BE2C (cell line): ENCODE measurements around the gene WDR19.

Source experiments
- DNase-seq: peaks from one replicate; pipeline ENCODE4 v3.0.0-alpha.2; 2020
- H3K27me3 ChIP-seq: fragments of 250-450 bp; sonication (Bioruptor Pico); 2 replicates; pipeline ENCODE4 v1.5.1; 2020; ENCODE audit warnings: mild to moderate bottlenecking
- H3K36me3 ChIP-seq: fragments of 250-450 bp; sonication (Bioruptor Pico); 2 replicates; pipeline ENCODE4 v1.5.1; 2020; ENCODE audit warnings: mild to moderate bottlenecking
- H3K4me1 ChIP-seq: fragments of 250-450 bp; sonication (Bioruptor Pico); 2 replicates; pipeline ENCODE4 v1.5.1; 2020
- H3K4me3 ChIP-seq: 2 replicates; pipeline ENCODE4 v1.5.1; 2011; ENCODE audit warnings: low read depth, low read length
- H3K9me3 ChIP-seq: fragments of 250-450 bp; sonication (Bioruptor Pico); 2 replicates; pipeline ENCODE4 v1.5.1; 2020
- CTCF ChIP-seq: IDR thresholded peaks from 2 replicates; pipeline ENCODE4 v1.5.1; 2012; ENCODE audit warnings: mild to moderate bottlenecking, low read depth, low read length

WDR19 gene

DNA sequence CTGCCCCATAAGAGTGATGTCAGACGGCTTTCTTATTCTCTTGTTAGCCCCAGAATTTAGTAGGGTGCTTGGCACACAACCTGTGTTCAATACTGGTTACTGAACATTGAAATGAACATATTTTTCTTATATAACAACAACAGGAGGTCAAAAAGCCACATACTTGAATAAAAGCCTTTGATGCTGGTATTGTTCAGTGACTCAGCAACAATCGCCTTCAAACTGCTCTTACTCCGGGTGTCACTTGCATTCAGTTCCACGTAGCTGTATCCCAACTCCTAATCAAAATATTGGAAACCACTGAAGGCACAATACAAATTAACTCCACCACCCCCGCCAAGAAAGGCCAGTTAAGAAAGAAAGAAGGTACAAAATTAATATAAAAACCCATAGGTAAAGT lies 122.3 kb downstream of the WDR19 start:
- no peak for TF ChIP-seq CTCF
- Histone ChIP-seq H3K4me1 (no peaks in the 10 kb centered on the region), H3K4me3 (no peak overlapping the region), H3K27me3 (no peaks in the 10 kb centered on the region), H3K36me3 (peaks cover 41% of the 10 kb centered on the region), H3K9me3 (no peaks in the 10 kb centered on the region)
- DNase-seq = no peak

- no peak for TF ChIP-seq CTCF
- no peak for DNase-seq
- Histone ChIP-seq H3K27me3 (no peaks in the 10 kb centered on the region), H3K4me1 (no peaks in the 10 kb centered on the region), H3K4me3 (no peak overlapping the region), H3K36me3 (peaks cover 45% of the 10 kb centered on the region), H3K9me3 (no peaks in the 10 kb centered on the region)
Observed at GRCh38 chr4:39305912-39306677, 123.8 kb downstream of the WDR19 start.

DNA sequence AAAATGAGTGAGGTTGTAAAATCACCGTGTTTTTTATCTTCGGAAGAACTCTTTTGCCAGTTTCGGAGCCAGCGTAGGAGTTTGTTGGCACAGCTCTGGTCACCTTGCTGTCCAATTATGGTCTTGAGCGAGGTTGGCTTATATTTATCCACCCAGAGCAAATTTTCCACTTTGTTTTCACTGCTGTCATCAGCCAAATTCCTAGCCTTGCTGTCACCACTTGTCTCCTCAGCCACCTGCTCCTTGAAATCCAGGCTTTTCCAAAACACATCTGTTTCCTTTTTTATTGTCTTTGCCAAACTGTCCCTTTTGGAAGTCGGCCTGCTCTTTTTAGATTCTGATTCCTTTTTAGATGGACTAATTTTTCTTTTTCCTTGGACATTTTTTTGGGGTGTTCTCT lies 126.3 kb downstream of the WDR19 start:
- Histone ChIP-seq H3K36me3 (peaks cover 51% of the 10 kb centered on the region), H3K4me3 (no peak overlapping the region), H3K27me3 (no peaks in the 10 kb centered on the region), H3K9me3 (no peaks in the 10 kb centered on the region), H3K4me1 (no peaks in the 10 kb centered on the region)
- TF ChIP-seq CTCF = no peak
- no peak for DNase-seq

DNA sequence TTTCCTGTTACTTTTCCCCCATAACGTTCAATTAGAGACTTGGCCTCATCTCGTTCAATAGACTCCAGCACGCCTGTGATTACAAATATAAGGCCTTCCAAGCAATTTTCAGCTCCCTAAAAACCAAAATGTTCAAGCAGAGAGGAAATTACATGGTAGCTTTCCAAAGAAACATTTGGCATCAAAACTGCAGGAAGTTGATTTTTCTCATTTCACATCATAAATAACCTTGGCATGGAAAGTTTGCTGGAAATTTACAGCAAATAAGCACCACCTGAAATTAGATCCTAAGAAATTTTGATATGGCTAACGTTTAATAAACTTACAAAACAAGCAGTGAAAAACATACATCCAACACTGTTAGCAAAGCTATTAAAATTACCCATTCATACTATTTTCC lies 130.5 kb downstream of the WDR19 start:
- Histone ChIP-seq H3K36me3 (peaks cover 66% of the 10 kb centered on the region), H3K4me1 (no peaks in the 10 kb centered on the region), H3K9me3 (no peaks in the 10 kb centered on the region), H3K27me3 (no peaks in the 10 kb centered on the region), H3K4me3 (no peak overlapping the region)
- no peak for DNase-seq
- no peak for TF ChIP-seq CTCF

GRCh38 chr4:39319676-39320075 lies 137.3 kb downstream of the WDR19 start:
- Histone ChIP-seq H3K27me3 (no peaks in the 10 kb centered on the region), H3K36me3 (peaks cover 43% of the 10 kb centered on the region), H3K4me1 (no peaks in the 10 kb centered on the region), H3K9me3 (no peaks in the 10 kb centered on the region), H3K4me3 (no peak overlapping the region)
- TF ChIP-seq CTCF = no peak
- no peak for DNase-seq

DNA sequence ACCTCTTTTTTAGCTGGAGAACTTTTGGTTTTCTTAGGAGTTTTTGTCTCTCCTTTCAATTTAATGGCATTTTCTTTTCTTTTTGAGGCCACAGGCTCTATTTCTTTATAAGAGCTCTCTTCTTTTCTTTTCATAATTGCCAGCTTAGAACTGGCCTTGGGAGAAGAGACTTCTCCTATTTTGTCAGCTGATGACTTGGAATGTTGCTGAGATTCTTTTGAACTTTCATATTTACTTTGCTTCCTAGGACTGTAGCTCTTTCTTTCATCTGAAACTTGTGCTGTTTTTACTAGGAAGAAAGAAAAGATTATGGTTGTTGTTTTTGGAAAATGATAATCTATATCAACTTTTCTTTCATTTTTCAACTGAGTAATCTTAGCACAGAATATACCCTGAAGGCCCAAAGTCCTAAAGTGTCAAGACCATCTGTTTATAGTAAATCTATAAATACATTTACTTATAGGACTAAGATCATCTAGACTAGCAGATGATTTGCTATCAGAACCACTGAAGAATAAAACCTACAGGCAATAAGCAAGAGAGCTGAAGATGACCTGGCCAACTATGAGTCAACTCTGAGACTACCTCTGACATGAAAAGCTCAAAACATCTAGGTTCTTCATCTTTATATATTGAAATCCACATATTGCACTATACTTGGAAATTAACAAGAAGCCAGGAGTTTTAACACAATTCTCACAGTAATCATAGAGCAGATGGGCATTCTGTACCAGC lies 138.2 kb downstream of the WDR19 start:
- TF ChIP-seq CTCF = no peak
- H3K4me1 ChIP-seq = no peaks in the 10 kb centered on the region
- no peaks in the 10 kb centered on the region for H3K27me3 ChIP-seq
- no peaks in the 10 kb centered on the region for H3K9me3 ChIP-seq
- no peak overlapping the region for H3K4me3 ChIP-seq
- DNase-seq = no peak
- peaks cover 44% of the 10 kb centered on the region for H3K36me3 ChIP-seq
